HS-5 (cell line): Measurements from ENCODE around the gene NDUFB7.
"Not testable (repeated sequence)": the region's sequence is repeated elsewhere in the genome, so short reads cannot be mapped to it uniquely, and the experiment has no call there.

Experiments used
- DNase-seq: peaks from one replicate; pipeline ENCODE4 v3.0.0-alpha.2; 2012; ENCODE audit warnings: low read depth

NDUFB7 gene

DNA sequence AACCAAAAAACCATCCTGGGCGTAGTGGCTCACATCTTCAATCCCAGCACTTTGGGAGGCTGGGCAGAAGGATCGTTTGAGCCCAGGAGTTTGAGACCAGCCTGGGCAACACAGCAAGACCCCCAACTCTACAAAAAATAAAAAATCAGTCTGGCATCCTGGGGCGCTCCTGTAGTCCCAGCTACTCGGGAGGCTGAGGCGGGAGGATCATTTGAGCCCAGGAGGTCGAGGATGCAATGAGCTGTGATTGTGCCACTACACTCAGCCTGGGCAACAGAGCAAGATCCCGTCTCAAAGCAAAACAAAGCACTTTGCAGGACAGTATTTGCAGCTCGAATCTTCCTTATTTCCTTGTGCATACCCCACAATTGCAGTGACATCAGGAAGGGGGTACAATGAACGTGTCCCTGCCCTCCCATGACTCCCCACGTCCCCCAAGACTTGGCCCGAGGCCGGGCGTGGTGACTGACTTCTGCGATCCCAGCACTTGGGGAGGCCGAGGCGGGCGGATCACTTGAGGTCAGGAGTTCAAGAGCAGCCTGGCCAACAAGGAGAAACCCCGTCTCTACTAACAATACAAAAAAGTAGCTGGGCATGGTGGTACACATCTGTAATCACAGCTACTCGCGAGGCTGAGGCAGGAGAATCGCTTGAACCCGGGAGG lies 870 bp downstream of the NDUFB7 start:
- no peak for DNase-seq

DNA sequence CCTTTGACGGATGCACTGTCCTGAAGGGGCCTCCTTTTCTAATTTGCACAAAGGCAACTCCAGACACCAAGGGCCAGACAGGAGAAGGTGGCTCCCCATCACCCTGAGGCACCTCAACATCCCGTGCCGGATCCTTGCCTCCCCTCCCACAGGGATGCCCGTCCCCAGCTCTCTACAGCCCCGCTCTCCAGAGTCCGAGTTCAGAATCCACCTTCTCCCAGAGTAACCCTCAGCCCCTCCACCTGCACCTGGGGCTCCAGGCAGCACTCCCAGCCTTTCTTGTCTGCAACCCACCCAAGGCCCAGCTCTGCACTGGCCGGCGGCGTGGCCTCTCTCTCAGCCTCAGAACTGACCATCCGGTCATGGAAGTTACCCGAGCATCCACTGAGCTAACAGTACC lies 4.8 kb downstream of the NDUFB7 start:
- DNase-seq = no peak

DNA sequence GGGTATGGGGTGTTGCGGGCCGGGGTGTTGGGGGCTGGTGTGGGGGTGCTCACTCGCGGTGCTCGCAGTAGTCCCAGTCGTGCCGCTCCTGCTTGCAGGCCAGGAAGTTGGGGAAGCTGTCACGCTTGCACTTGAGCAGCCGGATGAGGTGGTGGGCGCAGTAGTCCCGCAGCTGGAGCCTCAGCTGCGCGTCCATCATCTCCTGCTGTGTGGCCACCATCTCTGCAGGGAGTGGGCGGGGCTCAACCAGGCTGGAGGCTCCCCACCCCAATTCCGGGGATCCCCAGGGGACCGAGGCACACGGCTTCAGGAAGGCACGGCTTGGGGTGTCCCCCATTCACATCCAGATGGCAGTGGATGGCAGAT lies 5.2 kb downstream of the NDUFB7 start:
- DNase-seq = no peak

DNA sequence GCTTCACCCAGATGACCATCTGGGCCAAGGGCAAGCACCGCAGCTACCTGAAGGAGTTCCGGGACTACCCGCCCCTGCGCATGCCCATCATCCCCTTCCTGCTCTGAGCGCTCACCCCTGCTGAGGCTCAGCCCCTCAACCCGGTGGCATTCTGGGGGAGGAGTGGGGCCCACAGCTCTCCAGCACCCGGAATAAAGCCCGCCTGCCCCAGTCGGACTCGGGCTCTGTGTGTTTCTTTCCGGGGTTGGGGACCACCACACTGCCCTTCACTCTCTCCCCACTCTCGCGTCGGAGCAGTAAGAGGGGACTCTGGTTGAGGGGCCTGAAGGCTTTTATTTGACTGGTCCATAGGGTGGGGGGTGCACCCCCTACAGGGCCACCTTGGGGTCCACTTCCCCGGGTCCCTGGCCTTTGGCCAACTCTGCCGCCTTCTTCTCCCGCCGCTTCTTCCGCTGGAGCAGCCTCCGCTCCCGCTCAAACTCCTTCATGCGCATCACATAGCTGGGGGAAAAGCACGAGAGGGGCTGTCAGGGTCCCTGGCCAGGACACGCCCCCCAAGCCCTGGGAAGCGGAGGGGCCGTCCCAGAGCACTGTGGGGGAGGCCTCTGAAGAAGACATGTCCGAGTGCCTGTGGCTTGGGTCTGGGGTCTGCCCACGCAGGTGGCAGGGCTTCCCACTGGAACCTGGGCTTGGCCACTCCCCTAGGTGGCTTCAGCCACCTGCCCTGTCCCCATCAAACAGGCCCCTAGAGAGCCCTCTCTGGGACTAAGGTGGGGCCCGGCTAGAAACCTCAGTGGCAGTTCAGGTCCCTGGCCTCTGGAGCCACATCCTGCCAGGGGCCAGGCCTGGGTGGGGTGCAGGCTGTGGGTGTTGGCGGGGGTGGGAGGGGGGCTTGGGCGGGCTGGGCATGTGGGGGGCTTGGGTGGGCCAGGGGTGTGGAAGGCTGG lies 5.8 kb downstream of the NDUFB7 start:
- DNase-seq = no peak

DNA sequence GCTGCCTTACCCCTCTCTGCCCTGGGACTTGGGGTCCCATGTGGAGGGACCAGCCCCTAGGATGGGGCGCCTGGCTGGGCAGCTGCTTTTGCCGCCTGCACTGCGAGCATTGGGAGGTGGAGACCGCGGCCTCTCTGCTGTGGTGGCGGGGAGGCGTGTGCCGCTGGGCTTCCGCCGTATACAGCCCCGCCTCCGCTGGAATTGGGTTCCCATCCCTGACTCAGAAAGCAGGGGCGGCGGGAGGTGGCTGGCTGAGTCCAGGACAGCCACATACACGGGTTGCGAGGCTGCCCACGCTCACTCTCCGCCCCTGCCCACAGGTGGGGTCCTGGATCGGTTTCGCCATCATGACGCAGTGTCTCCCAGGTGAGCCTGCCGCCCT lies 6.6 kb downstream of the NDUFB7 start:
- no peak for DNase-seq

DNA sequence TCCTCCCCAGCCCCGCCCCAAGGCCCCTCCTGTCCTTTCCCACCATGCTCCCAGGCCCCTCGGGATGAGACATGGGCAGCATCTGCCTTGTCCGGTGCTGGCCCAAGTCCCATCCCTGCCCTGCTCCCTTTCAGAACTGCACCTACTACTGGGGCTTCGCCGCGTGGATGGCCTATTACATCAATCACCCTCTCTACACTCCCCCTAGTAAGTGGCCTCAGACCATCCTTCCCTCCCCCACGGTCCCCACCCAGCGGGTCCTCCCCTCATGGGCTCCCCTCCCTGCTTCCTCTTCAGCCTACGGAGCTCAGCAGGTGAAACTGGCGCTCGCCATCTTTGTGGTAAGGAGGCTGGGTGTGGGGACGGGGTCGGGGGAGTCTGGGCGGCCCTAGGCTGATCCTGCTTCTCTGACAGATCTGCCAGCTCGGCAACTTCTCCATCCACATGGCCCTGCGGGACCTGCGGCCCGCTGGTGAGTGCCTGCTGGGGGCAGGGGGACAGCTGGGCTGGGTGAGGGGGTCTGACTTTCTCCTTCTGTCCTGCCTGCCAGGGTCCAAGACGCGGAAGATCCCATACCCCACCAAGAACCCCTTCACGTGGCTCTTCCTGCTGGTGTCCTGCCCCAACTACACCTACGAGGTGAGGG lies 7.1 kb downstream of the NDUFB7 start:
- DNase-seq = not testable (repeated sequence)

DNA sequence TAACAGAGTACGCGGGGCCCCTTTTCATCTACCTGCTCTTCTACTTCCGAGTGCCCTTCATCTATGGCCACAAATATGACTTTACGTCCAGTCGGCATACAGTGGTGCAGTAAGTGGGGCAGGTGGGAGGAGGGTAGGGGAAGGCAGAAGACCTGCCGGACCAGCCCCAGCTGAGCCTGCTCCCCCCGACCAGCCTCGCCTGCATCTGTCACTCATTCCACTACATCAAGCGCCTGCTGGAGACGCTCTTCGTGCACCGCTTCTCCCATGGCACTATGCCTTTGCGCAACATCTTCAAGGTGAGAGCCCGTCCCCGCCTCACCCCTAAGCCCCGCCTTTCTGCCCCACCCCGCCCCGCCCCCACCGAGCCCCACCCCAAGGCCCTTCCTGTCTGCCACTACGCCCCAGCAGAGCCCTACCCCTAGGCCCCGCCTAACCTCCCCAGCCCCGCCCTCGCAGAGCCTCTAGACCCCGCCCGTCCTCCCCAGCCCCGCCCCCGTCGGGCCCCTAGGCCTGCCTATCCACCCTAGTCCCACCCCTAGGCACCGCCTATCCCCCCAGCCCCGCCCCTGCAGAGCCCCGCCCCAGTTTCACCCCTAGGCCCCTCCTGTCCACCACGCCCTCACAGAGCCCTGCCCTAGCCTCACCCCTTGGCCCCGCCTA lies 7.7 kb downstream of the NDUFB7 start:
- no peak for DNase-seq

DNA sequence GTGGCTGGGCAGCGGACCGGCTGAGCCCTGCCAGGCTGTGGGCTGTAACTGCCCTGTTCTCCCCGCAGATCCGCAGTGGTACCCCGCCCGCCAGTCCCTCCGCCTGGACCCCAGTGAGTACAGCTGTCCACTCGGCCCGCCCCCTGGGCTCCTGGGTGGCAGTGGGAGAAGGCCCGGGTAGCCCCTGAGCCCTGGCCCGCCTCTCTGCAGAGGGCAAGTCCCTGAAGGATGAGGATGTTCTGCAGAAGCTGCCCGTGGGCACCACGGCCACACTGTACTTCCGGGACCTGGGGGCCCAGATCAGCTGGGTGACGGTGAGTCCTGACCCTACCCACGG lies 8.3 kb downstream of the NDUFB7 start:
- no peak for DNase-seq

DNA sequence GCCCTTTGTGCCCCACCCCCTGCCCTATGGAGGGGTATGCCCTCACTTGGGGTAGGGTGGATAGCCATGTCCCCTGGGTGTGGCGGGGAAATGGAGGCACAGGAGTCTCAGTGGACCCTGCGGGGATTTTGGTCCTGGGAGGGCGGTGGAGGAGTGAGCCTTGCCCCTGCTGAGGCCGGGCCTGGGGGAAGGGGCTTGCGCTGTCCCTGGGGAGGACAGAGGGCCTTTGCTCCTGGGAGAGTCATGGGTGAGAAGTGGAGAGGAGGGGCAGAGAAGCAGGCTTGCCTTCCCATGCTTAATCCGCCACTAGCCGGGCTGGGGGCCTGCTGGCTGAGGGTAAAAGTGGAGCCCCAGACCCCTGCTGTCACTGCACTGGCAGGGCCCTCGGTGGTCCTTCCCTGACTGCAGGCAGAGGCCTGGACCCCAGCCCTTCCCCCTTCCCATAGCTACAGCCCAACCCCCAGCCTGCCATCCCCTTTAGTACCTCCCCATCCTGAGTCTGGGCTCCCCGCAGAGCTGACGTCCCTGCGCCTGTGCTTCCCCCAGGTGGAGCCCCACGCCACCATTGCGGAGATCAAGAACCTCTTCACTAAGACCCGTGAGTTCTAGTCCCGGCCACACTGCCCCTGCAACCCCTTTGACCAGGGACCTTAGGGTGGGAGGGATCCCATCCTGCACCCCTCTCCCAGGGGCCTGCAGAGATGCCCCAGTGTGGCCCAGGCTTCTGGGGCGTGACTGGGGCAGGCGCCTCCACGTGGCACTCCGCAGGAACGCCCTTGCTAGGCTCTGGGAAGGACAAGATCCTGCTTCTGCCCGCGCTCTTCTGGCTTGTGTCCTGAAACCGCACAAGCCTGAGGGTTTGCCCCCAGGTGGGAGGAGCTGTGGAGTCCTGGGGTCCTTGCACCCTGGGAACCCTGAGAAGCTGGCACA lies 8.9 kb downstream of the NDUFB7 start:
- DNase-seq = no peak

DNA sequence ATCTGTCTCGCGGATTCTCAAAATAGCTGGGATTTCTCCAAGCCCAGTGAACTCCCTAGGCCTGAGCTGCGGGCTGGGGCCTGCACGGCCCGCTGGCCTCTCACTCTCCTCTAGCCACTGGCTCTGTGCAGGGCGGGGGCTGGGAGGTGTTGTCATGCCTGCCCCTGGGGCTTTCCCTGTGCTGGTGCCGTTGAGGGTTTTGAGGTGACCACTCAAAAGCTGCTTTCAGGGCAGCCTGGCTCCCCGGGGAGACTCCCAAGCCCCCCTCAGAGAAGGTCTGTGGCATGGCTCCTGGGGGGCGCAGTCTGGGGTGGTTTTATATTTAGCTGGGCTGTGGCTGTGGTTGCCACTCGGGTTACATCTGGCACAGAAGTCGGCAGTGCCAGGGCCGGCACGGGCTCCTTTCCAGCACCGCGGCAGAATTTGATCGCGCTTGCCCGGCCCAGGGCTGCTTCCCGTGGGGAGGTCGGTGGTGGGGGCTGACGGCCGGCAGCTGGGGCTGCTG lies 10.0 kb downstream of the NDUFB7 start:
- DNase-seq = no peak

DNA sequence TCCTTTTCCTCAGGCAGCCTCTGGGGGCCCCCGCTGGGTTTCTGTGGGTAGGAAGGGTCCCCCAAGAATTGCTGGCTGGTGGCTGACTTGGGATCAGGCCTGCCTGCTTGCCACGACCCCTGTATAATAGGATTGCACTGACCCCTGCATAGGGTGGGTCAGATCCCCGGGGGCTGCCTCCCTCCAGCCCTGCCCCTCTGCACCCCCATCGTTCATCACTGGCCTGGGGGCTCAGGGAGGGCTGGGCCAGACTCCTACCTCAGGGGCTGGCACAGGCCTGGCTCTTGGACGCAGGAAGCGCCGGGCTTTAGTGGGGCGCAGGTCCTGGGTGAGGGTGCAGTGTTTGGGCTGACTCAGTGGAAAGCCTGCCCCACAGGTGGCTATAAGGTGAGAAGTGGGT lies 10.6 kb downstream of the NDUFB7 start:
- no peak for DNase-seq

DNA sequence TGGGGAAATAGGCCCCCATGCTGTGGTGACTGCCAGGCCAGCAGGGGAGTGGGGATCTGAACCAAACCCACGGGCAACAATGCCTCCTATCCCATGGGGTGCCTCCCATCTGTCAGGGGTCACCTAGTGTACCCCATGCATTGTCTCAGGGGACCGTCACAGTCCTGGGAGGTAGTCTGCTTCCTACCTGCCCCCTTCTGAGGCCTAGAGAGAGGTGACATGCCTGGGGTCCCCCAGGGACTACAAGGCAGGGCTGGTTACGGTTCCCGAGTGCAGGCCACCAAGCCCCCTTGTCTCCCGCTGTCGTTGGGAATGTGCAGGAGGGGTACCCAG lies 11.1 kb downstream of the NDUFB7 start:
- no peak for DNase-seq

DNA sequence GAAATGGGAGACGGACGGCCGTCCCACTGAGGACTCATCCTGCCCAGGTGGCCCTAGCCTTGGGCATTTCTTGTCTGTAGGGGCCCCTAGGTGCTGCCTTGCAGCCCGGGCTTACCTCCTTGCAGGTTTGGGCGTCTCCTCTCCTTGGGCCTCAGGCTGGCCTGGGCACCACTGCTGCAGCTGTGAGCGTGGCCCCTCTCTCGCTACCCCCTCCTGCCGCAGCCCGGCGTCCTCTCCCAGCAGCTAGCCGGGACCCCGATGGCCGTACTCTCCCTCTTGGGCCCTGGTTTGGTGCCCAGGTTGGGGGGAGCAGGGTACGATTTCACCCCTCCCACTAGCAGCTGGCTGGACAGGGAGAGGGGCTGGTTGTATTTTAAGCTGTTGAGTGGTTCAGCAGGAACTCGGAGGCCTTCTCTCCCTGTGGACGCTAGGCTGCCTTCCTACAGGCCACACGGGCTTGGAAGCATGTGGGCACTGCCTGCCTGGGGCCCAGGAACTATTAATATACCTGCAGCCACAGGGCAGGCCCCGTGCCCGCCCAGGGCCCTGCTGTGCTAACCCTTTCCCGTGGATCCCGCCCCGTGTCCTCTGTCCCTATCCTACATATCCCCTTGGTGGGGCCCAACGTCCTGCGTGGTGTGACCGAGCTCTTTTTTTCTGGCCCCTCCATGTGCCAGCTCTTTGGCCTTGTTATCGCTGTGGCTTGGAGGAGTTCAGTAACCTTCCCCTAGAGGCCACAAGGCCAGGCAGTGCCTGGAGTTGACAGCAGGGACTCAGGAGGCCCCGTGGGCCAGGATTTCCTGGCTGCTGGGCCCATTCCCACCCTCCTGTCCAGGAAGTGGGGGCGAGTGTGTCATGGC lies 11.7 kb downstream of the NDUFB7 start:
- no peak for DNase-seq

DNA sequence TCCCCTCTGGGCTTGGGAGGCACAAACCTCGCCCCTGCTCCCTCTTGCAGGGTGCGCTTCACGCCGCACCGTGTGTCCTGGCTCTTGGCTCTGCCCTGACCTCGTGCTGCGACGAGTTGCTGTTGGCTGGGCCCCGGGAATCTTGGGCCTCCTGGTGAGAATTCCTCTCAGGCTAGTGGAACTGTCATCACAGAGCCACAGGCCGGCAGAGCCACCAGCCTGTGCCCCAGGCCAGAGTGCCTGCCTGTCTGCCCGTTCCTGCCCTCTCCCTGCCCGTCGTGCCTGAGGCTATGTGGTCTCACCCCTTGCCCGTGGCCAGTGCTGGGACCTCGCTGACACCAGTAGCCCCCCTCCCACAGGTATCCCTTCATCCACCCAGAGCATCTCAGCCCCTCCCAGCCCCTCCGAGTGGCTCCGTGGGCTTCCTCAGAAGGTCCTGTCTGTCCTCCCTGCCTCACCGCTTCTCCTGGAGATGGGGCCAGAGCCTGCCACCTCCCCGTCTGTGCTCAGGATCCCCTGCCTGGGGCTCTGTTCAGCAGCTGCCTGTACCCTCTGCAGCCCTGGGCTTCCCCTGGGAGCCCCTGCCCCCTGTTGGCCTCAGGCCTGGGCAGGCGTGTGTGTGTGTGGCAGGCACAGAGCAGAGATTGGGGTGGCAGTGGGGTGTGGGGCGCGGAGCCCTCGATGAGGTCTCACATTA lies 13.3 kb downstream of the NDUFB7 start:
- DNase-seq = no peak

DNA sequence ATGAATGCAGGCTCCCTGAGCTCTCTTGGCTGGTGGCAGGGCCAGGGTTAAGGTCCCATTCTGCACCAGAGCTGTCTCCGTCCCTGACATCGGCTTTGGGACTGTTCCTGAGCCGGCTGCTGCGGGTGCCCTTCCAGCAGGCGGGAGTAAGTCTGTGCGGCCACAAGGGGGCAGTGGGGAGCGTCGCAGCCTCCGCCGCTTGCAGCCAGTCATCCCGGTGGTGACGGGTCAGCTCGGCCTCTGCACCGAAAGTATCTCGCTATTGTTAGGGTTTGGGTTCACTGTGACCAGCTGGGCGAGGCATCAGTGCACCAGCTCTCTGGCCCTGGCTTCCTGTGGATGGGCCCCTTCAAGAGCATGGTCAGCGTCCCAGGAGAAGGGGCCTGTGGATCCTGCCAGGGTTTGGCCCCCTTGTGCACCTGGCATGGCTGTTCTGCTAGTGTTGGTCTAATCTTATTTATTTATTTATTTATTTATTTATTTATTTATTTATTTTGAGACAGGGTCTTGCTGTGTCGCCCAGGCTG lies 15.1 kb downstream of the NDUFB7 start:
- no peak for DNase-seq

DNA sequence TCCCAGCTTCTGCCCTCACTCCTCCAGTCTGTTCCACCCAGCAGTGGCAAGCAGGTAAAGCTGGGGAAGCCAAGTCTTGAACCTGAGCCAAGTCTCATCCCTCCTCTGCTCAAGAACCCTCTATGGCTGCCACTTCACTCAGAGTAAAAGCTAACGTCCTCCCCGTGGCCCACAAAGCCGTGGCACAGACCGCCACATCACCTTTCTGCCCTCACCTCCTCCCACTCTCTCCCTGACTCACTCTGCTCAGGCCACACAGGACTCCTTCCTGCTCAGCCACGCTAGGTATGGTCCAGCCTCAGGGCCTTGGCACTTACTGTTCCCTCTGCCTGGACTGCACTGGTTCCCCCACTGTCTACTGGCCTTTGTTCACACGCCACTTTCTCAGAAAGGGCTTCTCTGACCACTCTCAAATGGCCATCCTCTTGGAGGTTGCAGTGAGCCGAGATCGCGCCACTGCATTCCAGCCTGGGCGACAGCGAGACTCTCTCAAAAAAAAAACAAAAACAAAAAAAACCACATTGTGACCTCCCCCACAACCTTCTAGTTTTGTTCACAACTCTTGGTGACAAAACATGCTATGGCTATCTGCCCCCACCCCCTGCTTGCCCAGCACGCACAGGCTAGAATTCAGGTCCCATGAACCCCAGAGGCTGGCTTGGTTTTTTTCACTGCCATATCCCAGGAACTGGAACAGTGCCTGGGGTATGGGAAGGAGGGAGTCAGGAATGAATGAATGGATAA lies 15.8 kb downstream of the NDUFB7 start:
- DNase-seq = no peak

DNA sequence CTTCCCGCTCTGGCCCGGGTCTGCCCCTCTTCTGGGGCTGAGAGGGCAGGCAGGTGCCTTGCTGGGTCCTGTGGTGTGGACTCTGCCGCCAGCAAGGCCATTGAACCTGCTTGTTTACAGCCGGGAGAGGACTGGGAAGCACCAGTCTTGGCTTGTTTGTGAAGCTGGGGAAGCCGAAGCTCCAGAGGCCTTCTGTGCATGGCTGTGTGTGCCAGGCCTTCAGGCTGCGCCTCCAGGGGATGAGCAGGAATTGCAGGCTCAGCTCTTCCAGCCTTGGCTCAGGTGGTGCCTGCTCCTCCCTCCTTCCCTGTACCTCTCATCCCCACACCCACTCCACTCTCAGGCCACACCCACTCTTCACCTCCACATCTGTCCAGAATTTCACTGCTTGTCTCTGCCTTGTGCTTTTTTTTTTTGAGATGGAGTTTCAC lies 17.5 kb downstream of the NDUFB7 start:
- DNase-seq = no peak

DNA sequence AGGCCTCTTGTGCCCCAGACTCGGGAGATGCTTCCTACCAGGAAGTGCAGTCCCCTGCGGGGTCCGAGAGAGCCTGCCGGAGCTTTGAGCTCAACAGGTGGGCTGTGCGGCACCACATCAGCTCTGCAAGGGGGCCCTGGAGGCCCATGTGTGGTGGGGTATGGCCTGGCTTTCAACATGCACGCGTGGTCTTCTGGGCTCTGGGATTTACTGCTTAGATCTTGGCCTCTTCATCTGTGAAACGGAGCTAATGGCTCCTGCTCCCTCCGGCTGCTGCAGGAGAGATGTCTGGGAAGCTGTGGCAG lies 18.0 kb downstream of the NDUFB7 start:
- DNase-seq = no peak
